Stomach smooth muscle (tissue), 2 donors: Measurements from ENCODE around the gene C11orf65.

ENCODE experiments used
- H3K27ac ChIP-seq: one replicate; pipeline ENCODE4 v1.7.0; 2013; ENCODE audit warnings: mild to moderate bottlenecking, low read length, inconsistent platforms
- H3K27me3 ChIP-seq, 2 donors: one replicate each; pipeline ENCODE4 v1.7.0; 2013; ENCODE audit warnings: low read length in 2 of 2; ENCODE audit not compliant: insufficient read depth in 2 of 2, control insufficient read depth in 1 of 2
- H3K36me3 ChIP-seq, 2 donors: one replicate each; pipeline ENCODE4 v1.7.0; 2013; ENCODE audit warnings: low read length in 2 of 2; ENCODE audit not compliant: control insufficient read depth in 2 of 2, insufficient read depth in 2 of 2
- H3K4me1 ChIP-seq: one replicate; pipeline ENCODE4 v1.7.0; 2013; ENCODE audit warnings: low read length; ENCODE audit not compliant: control insufficient read depth, insufficient read depth
- H3K4me3 ChIP-seq, 2 donors: one replicate each; pipeline ENCODE4 v1.7.0; 2013; ENCODE audit warnings: low read length in 2 of 2
- H3K9ac ChIP-seq, 2 donors: one replicate each; pipeline ENCODE4 v1.7.0; 2013; ENCODE audit warnings: low read length in 2 of 2, mild to moderate bottlenecking in 1 of 2
- H3K9me3 ChIP-seq, 2 donors: one replicate each; pipeline ENCODE4 v1.7.0; 2013; ENCODE audit warnings: low read length in 2 of 2; ENCODE audit not compliant: control insufficient read depth in 2 of 2
- donor health status: healthy.
- donor health status: Pancreatic carcinoma.

The C11orf65 gene, protein sequence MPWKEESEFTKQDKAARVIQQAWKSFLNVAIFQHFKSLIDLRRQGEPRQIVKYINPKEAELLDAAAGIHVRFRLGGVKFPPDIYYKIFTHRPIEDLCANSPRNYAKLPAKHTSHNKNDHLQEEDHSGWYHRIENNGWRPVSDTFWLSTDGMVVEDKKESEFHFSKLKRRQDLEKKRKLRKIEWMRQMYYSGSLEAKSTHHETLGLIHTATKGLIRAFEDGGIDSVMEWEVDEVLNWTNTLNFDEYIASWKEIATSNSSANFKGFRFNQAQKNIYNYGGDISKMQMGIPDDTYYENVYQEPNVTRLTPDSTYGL

DNA sequence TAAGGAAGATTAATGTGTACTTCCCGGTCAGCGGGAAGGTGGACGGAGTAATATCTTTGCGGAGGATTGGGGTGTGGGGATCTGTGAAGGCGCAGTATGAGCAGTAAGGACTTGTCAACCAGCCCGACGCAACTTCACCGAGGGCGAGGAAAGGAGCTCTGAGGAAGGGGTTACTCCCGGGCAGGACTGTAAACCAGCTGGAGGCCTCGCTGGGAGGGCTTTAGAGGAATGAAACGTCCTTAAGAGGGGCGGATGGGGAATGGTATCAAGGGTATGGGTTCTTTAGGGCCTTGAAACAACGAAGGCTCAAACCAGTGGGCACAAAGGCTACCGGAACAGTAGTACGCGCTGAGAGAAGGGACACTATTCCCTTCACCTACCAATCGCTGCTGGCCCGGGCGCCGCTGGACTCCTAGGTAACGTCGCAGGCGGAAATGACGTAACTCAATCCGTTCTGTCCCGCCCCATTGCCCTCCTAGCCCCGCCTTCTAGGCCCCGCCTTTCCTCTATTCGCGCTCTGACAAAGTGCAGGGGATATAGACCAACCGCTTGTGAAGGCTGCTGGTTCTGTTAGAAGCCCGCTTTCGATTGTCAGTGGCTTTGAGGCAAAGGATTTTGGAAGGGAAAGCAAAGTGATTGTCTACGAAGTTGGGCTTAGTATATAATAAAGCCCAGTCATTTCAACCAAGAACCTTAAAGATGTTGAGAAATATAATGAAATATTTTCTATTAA lies at the start of gene C11orf65:
TSS of gene C11orf65 (minus strand) at position 439 of the 733 bp plus-strand sequence. CDS start 5,970 bp downstream, outside the sequence.
- H3K27me3 ChIP-seq = no peaks in the 10 kb centered on the region
- no peaks in the 10 kb centered on the region for H3K9me3 ChIP-seq
- no peaks in the 10 kb centered on the region for H3K36me3 ChIP-seq
- H3K4me3 ChIP-seq = peak within 1 kb of the TSS; percentile 90 to 94
- H3K27ac ChIP-seq = peak within 1 kb of the TSS; percentile 100
- no peaks in the 10 kb centered on the region for H3K4me1 ChIP-seq
- H3K9ac ChIP-seq = peak within 1 kb of the TSS; percentile 99 to 100

DNA sequence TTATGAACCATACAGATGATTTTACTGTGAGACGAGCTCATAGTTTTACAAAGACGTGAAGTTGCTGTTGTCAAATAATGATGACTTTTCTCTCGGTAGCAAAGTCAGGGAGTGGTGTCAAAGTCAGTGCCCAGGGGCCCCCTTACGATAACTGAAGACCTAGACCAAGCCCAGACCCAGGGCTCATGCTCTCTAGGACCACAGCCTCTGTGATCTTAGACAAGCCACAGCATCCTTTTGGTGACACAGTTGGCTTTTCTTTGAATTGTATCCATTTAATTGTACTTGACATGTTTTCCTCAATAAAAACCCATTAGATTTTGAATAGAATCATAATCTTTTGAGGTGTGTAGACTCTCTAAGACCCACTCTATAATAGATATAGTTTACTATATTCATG lies 48.8 kb upstream of the C11orf65 start:
- H3K27ac ChIP-seq = no peak overlapping the region
- H3K4me3 ChIP-seq = no peak overlapping the region
- H3K9ac ChIP-seq = no peak overlapping the region
- no peaks in the 10 kb centered on the region for H3K36me3 ChIP-seq
- H3K4me1 ChIP-seq = no peaks in the 10 kb centered on the region
- no peaks in the 10 kb centered on the region for H3K9me3 ChIP-seq
- H3K27me3 ChIP-seq = no peaks in the 10 kb centered on the region

DNA sequence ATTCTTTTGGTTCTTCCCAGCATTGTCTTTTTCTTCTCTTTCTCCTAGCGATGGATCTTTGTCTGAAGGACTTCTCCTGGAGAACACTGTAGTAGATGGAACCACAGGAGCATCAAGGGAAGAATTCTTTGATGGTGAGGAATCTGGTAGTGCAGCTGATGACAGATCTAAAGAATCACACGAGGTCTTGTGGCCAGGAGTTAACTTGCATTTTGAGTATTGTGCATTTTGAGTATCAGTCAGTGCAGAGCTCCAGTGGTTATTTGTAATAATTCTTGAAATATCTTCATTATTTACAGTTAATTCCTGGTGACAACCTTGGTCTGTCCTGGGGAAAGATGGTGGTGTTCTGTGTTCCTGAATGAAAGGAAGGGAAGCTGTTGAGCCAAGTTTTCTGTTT lies 45.4 kb upstream of the C11orf65 start:
- no peaks in the 10 kb centered on the region for H3K27me3 ChIP-seq
- H3K36me3 ChIP-seq = no peaks in the 10 kb centered on the region

DNA sequence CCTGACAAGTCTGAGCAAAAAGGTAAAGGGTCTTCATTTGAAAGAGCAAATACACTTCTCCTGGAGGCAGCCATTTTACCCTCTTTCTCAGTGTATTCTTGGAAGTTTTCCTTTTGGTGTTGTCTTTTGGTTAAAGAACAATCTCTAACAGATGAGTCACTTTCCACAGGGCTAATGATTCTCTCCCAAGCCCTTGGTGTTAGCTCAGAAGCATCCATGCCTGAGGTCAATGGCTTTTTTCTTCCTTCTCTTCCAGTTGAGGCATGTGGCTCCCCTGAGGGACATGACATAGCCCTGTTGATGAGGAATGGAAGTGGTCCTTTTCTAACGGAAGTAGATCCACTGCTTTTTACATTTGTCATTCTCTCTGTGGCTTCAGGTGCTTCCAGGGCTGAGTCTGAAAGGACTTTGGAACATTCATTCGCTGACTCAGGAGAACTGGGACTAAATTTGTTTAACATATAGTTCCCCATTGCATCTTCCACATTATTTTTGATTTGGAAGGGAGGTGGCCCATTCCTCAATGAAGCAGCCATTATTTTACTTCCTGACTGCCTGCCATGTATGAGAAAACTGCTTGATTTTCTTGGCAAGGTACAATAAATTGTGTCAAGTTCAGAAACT lies 44.6 kb upstream of the C11orf65 start:
- no peaks in the 10 kb centered on the region for H3K4me1 ChIP-seq
- H3K4me3 ChIP-seq = no peak overlapping the region
- H3K36me3 ChIP-seq = no peaks in the 10 kb centered on the region
- no peak overlapping the region for H3K9ac ChIP-seq
- H3K9me3 ChIP-seq = no peaks in the 10 kb centered on the region
- H3K27ac ChIP-seq = no peak overlapping the region
- H3K27me3 ChIP-seq = no peaks in the 10 kb centered on the region

More for the DNA sequence above, 45.4 kb upstream of the C11orf65 start:
- Histone ChIP-seq H3K9ac (no peak overlapping the region), H3K9me3 (no peaks in the 10 kb centered on the region), H3K4me3 (no peak overlapping the region), H3K4me1 (no peaks in the 10 kb centered on the region), H3K27ac (no peak overlapping the region)

DNA sequence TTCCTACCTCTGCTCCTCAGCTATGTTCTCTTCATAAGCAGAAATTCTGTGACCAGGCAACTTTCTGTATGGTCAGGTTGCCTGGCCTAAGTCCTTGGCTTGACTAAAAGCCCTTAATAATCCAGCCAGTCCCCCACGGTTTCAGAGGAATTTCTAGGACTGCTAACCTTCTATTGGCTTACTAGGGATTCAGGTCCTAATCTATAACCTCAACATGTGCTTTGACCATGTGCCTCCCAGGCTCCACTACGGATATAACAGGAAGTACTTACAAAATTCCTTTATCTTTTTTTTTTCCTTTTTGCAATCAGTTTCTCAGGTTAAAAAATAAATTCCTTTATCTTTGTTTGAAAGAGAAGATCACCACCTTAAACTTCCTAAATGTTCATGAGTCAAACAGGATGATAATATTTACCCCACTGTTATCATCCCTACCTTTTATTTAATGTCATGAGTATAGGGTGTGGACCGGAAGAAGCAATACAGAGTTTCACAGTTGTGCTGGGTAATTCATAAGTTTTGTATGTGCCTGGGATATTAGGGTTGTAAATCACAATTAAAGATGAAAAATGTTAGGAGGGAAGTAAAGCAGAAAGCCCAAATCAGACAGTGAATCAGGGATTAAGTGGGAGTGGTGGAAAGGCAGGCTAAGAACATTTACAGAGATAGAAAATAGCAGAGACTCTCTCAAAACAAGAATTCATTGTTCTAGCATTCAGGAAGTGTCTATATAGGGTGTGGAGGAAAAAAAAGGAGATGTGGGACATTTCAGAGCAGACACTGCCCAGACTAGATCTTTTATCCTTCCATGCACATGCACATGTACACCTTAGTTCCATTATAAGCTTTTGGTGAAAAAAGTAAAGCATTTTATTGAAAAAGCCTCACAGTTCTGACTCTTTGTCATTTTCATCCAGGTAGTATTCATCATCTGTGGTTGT lies 41.6 kb upstream of the C11orf65 start:
- Histone ChIP-seq H3K9me3 (no peaks in the 10 kb centered on the region), H3K36me3 (no peaks in the 10 kb centered on the region), H3K4me3 (no peak overlapping the region), H3K27ac (no peak overlapping the region), H3K4me1 (no peaks in the 10 kb centered on the region), H3K27me3 (no peaks in the 10 kb centered on the region), H3K9ac (no peak overlapping the region)

DNA sequence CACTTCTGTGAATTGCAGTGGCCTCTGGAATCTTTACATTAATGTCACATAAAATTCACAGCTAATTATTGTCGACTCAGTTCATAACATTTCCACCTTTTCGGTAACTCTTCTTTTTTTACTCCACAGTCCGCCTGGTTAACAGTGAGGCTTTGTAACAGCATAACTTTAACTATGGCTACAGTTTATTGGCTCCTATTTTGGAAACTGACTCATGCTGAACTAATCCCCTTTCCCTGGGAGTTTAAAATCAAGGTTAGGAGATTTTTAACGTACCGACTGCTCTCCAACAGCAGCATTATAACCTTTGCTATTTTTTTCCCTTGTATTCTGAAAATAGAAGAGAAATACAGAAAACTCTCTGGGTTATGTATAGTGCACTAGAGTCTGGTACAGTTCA lies 34.1 kb upstream of the C11orf65 start:
- peaks cover 7% of the 10 kb centered on the region for H3K4me1 ChIP-seq
- H3K27ac ChIP-seq = no peak overlapping the region
- no peaks in the 10 kb centered on the region for H3K36me3 ChIP-seq
- no peak overlapping the region for H3K9ac ChIP-seq
- H3K27me3 ChIP-seq = no peaks in the 10 kb centered on the region
- no peaks in the 10 kb centered on the region for H3K9me3 ChIP-seq
- H3K4me3 ChIP-seq = no peak overlapping the region

DNA sequence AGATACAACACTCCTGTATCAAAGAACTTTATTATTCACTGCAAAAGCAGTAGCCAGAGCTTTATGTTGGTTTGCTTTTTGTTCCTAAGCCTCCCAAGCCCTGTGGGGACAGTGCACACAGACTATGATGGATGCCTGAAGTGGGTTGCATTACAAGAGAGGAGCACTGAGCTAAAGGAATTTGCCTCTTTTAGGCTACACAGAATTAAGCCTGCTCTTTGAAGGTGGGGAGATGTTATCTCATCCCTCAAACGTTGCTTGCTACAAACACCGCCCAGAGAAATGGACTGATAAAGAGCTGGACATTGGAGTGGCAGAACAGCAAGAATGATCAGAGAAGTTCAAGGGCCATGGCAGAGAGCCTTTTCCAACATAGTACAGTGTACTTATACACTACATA lies 33.4 kb upstream of the C11orf65 start:
- Histone ChIP-seq H3K4me3 (no peak overlapping the region), H3K36me3 (no peaks in the 10 kb centered on the region), H3K4me1 (peaks cover 7% of the 10 kb centered on the region), H3K27me3 (no peaks in the 10 kb centered on the region), H3K9ac (no peak overlapping the region), H3K27ac (no peak overlapping the region), H3K9me3 (no peaks in the 10 kb centered on the region)

DNA sequence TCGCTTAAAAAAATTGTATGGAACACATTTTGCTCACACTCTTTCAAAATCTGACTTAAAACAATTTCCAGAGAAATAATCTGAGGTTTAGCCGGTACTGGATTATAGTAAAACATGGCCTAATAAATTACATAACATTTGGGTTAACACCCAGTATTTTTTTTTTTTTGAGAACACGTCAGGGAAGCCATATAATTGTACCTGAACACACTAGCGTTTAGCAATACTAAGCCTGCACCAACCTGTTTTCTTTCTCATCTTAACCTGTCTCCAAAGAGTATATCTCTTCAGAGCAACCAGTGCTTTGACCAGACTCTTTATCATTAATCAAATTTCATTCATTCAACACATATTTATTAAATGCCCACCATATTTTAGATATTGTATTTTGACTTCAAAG lies 32.8 kb upstream of the C11orf65 start:
- H3K9ac ChIP-seq = no peak overlapping the region
- H3K36me3 ChIP-seq = no peaks in the 10 kb centered on the region
- H3K4me1 ChIP-seq = peaks cover 7% of the 10 kb centered on the region
- H3K27me3 ChIP-seq = no peaks in the 10 kb centered on the region
- H3K9me3 ChIP-seq = no peaks in the 10 kb centered on the region
- H3K27ac ChIP-seq = no peak overlapping the region
- no peak overlapping the region for H3K4me3 ChIP-seq

DNA sequence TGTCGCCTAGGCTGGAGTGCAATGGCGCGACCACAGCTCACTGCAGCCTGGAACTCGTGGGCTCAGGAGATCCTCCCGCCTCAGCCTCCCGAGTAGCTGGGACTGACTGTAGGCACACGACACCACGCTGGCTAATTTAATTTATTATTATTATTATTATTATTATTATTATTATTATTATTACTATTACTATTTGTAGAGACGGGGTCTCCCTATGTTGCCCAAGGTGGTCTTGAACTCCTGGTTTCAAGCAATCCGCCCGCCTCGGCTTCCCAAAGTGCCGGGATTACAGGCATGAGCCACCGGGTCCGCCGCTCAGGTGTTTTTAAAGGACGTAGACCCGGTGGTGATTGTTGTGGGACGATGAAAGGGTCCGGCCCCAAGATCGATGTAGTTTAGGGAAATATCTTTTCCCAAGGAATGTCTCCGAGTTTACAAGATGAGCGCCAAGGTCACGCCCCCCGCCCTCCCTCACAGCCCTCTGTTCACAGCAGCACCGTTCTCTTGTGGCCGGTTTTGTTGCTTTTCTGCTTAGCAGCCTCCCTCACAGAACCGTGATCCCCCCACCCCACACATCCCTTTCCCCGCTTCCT lies 31.6 kb upstream of the C11orf65 start:
- peak overlapping the region; percentile 67 to 81 for H3K4me3 ChIP-seq
- H3K9ac ChIP-seq = peak overlapping the region; percentile 82 to 96
- H3K27ac ChIP-seq = peak overlapping the region; percentile 98
- no peaks in the 10 kb centered on the region for H3K36me3 ChIP-seq
- H3K27me3 ChIP-seq = no peaks in the 10 kb centered on the region
- H3K9me3 ChIP-seq = no peaks in the 10 kb centered on the region
- peaks cover 7% of the 10 kb centered on the region for H3K4me1 ChIP-seq
